ENCODE results near the gene RTP3.
"Not testable (repeated sequence)": the region's sequence is repeated elsewhere in the genome, so short reads cannot be mapped to it uniquely, and the experiment has no call there.

Gene RTP3

GRCh38 chr3:46512191-46512749 is 14.5 kb downstream of the RTP3 start:
- H3K9ac ChIP-seq (ENCODE audit: low read length) = no peak overlapping the region
- no peak overlapping the region for H3K4me3 ChIP-seq (ENCODE audit: low read length)
- no peaks in the 10 kb centered on the region for H3K9me3 ChIP-seq (ENCODE audit: control insufficient read depth, low read depth, low read length)
- no peaks in the 10 kb centered on the region for H3K27me3 ChIP-seq (ENCODE audit: control insufficient read depth, insufficient read depth, low read length)
- no peak overlapping the region for H3K27ac ChIP-seq (ENCODE audit: low read length)
- no peaks in the 10 kb centered on the region for H3K4me1 ChIP-seq (ENCODE audit: control insufficient read depth, low read depth, low read length)
- no peaks in the 10 kb centered on the region for H3K36me3 ChIP-seq (ENCODE audit: control insufficient read depth, low read depth, low read length)

- no peak overlapping the region for H3K4me3 ChIP-seq (ENCODE audit: low read length)
- no peaks in the 10 kb centered on the region for H3K36me3 ChIP-seq (ENCODE audit: control insufficient read depth, low read depth, low read length)
- no peak overlapping the region for H3K9ac ChIP-seq (ENCODE audit: low read length)
These were observed 18.7 kb downstream of the RTP3 start for GRCh38 chr3:46516521-46516920.

GRCh38 chr3:46517016-46517783 is 19.4 kb downstream of the RTP3 start:
- H3K4me1 ChIP-seq (ENCODE audit: control insufficient read depth, low read depth, low read length) = peaks cover 4% of the 10 kb centered on the region
- no peak overlapping the region for H3K27ac ChIP-seq (ENCODE audit: low read length)
- no peaks in the 10 kb centered on the region for H3K36me3 ChIP-seq (ENCODE audit: control insufficient read depth, low read depth, low read length)
- no peaks in the 10 kb centered on the region for H3K9me3 ChIP-seq (ENCODE audit: control insufficient read depth, low read depth, low read length)
- no peak overlapping the region for H3K9ac ChIP-seq (ENCODE audit: low read length)
- no peaks in the 10 kb centered on the region for H3K27me3 ChIP-seq (ENCODE audit: control insufficient read depth, insufficient read depth, low read length)
- H3K4me3 ChIP-seq (ENCODE audit: low read length) = no peak overlapping the region

More at GRCh38 chr3:46516521-46516920, 18.7 kb downstream of the RTP3 start:
- no peak overlapping the region for H3K27ac ChIP-seq (ENCODE audit: low read length)
- peaks cover 4% of the 10 kb centered on the region for H3K4me1 ChIP-seq (ENCODE audit: control insufficient read depth, low read depth, low read length)
- H3K27me3 ChIP-seq (ENCODE audit: control insufficient read depth, insufficient read depth, low read length) = no peaks in the 10 kb centered on the region
- no peaks in the 10 kb centered on the region for H3K9me3 ChIP-seq (ENCODE audit: control insufficient read depth, low read depth, low read length)

- Histone ChIP-seq H3K9ac (ENCODE audit: low read length) (no peak overlapping the region), H3K4me3 (ENCODE audit: low read length) (no peak overlapping the region), H3K36me3 (ENCODE audit: control insufficient read depth, low read depth, low read length) (no peaks in the 10 kb centered on the region), H3K27ac (ENCODE audit: low read length) (no peak overlapping the region), H3K9me3 (ENCODE audit: control insufficient read depth, low read depth, low read length) (no peaks in the 10 kb centered on the region), H3K4me1 (ENCODE audit: control insufficient read depth, low read depth, low read length) (peaks cover 4% of the 10 kb centered on the region), H3K27me3 (ENCODE audit: control insufficient read depth, insufficient read depth, low read length) (no peaks in the 10 kb centered on the region)
These were observed 20.0 kb downstream of the RTP3 start for GRCh38 chr3:46517784-46518181.

GRCh38 chr3:46519952-46520351 is 22.2 kb downstream of the RTP3 start:
- H3K27ac ChIP-seq (ENCODE audit: low read length) = no peak overlapping the region
- peaks cover 4% of the 10 kb centered on the region for H3K4me1 ChIP-seq (ENCODE audit: control insufficient read depth, low read depth, low read length)
- H3K27me3 ChIP-seq (ENCODE audit: control insufficient read depth, insufficient read depth, low read length) = no peaks in the 10 kb centered on the region
- H3K9me3 ChIP-seq (ENCODE audit: control insufficient read depth, low read depth, low read length) = no peaks in the 10 kb centered on the region
- H3K9ac ChIP-seq (ENCODE audit: low read length) = no peak overlapping the region
- no peak overlapping the region for H3K4me3 ChIP-seq (ENCODE audit: low read length)
- no peaks in the 10 kb centered on the region for H3K36me3 ChIP-seq (ENCODE audit: control insufficient read depth, low read depth, low read length)

GRCh38 chr3:46520531-46520930 is 22.8 kb downstream of the RTP3 start:
- peaks cover 4% of the 10 kb centered on the region for H3K4me1 ChIP-seq (ENCODE audit: control insufficient read depth, low read depth, low read length)
- H3K27ac ChIP-seq (ENCODE audit: low read length) = no peak overlapping the region
- no peaks in the 10 kb centered on the region for H3K36me3 ChIP-seq (ENCODE audit: control insufficient read depth, low read depth, low read length)
- H3K4me3 ChIP-seq (ENCODE audit: low read length) = no peak overlapping the region
- no peak overlapping the region for H3K9ac ChIP-seq (ENCODE audit: low read length)
- no peaks in the 10 kb centered on the region for H3K9me3 ChIP-seq (ENCODE audit: control insufficient read depth, low read depth, low read length)
- H3K27me3 ChIP-seq (ENCODE audit: control insufficient read depth, insufficient read depth, low read length) = no peaks in the 10 kb centered on the region

- Histone ChIP-seq H3K27ac (ENCODE audit: low read length) (no peak overlapping the region), H3K27me3 (ENCODE audit: control insufficient read depth, insufficient read depth, low read length) (no peaks in the 10 kb centered on the region), H3K9ac (ENCODE audit: low read length) (no peak overlapping the region), H3K4me1 (ENCODE audit: control insufficient read depth, low read depth, low read length) (peaks cover 4% of the 10 kb centered on the region), H3K36me3 (ENCODE audit: control insufficient read depth, low read depth, low read length) (no peaks in the 10 kb centered on the region), H3K4me3 (ENCODE audit: low read length) (no peak overlapping the region), H3K9me3 (ENCODE audit: control insufficient read depth, low read depth, low read length) (no peaks in the 10 kb centered on the region)
These were observed 23.3 kb downstream of the RTP3 start for GRCh38 chr3:46521096-46521495.

- H3K27ac ChIP-seq (ENCODE audit: low read length); H3K9ac ChIP-seq (ENCODE audit: low read length): not testable (repeated sequence)
These were observed 24.4 kb downstream of the RTP3 start for GRCh38 chr3:46522201-46522600.

GRCh38 chr3:46523556-46523955 is 25.8 kb downstream of the RTP3 start:
- H3K4me1 ChIP-seq (ENCODE audit: control insufficient read depth, low read depth, low read length) = peaks cover 4% of the 10 kb centered on the region
- H3K27ac ChIP-seq (ENCODE audit: low read length) = no peak overlapping the region
- H3K9ac ChIP-seq (ENCODE audit: low read length) = no peak overlapping the region
- H3K4me3 ChIP-seq (ENCODE audit: low read length) = no peak overlapping the region
- no peaks in the 10 kb centered on the region for H3K36me3 ChIP-seq (ENCODE audit: control insufficient read depth, low read depth, low read length)
- no peaks in the 10 kb centered on the region for H3K27me3 ChIP-seq (ENCODE audit: control insufficient read depth, insufficient read depth, low read length)
- H3K9me3 ChIP-seq (ENCODE audit: control insufficient read depth, low read depth, low read length) = no peaks in the 10 kb centered on the region

More at GRCh38 chr3:46522201-46522600, 24.4 kb downstream of the RTP3 start:
- not testable (repeated sequence) for H3K36me3 ChIP-seq (ENCODE audit: control insufficient read depth, low read depth, low read length); H3K27me3 ChIP-seq (ENCODE audit: control insufficient read depth, insufficient read depth, low read length); H3K4me3 ChIP-seq (ENCODE audit: low read length); H3K4me1 ChIP-seq (ENCODE audit: control insufficient read depth, low read depth, low read length); H3K9me3 ChIP-seq (ENCODE audit: control insufficient read depth, low read depth, low read length)

- Histone ChIP-seq H3K4me3 (ENCODE audit: low read length) (no peak overlapping the region), H3K9me3 (ENCODE audit: control insufficient read depth, low read depth, low read length) (no peaks in the 10 kb centered on the region), H3K4me1 (ENCODE audit: control insufficient read depth, low read depth, low read length) (peaks cover 4% of the 10 kb centered on the region), H3K9ac (ENCODE audit: low read length) (no peak overlapping the region), H3K27ac (ENCODE audit: low read length) (no peak overlapping the region), H3K27me3 (ENCODE audit: control insufficient read depth, insufficient read depth, low read length) (no peaks in the 10 kb centered on the region), H3K36me3 (ENCODE audit: control insufficient read depth, low read depth, low read length) (no peaks in the 10 kb centered on the region)
These were observed 26.2 kb downstream of the RTP3 start for GRCh38 chr3:46524008-46524407.

- Histone ChIP-seq H3K4me1 (ENCODE audit: control insufficient read depth, low read depth, low read length) (peaks cover 4% of the 10 kb centered on the region), H3K27me3 (ENCODE audit: control insufficient read depth, insufficient read depth, low read length) (no peaks in the 10 kb centered on the region), H3K4me3 (ENCODE audit: low read length) (no peak overlapping the region), H3K9me3 (ENCODE audit: control insufficient read depth, low read depth, low read length) (no peaks in the 10 kb centered on the region), H3K36me3 (ENCODE audit: control insufficient read depth, low read depth, low read length) (no peaks in the 10 kb centered on the region), H3K27ac (ENCODE audit: low read length) (no peak overlapping the region), H3K9ac (ENCODE audit: low read length) (no peak overlapping the region)
These were observed 27.1 kb downstream of the RTP3 start for GRCh38 chr3:46524832-46525231.

- no peaks in the 10 kb centered on the region for H3K9me3 ChIP-seq (ENCODE audit: control insufficient read depth, low read depth, low read length)
- H3K4me3 ChIP-seq (ENCODE audit: low read length) = no peak overlapping the region
- no peak overlapping the region for H3K9ac ChIP-seq (ENCODE audit: low read length)
- H3K27me3 ChIP-seq (ENCODE audit: control insufficient read depth, insufficient read depth, low read length) = no peaks in the 10 kb centered on the region
- no peaks in the 10 kb centered on the region for H3K4me1 ChIP-seq (ENCODE audit: control insufficient read depth, low read depth, low read length)
- H3K36me3 ChIP-seq (ENCODE audit: control insufficient read depth, low read depth, low read length) = no peaks in the 10 kb centered on the region
- no peak overlapping the region for H3K27ac ChIP-seq (ENCODE audit: low read length)
These were observed 29.5 kb downstream of the RTP3 start for GRCh38 chr3:46527239-46527638.
